ENCODE measurements around the gene WDR35. TPM values are rescaled to one million over a fixed set of nuclear protein-coding genes. Genes with fewer than 3 reads are reported as not detected.
"Not testable (repeated sequence)": the region's sequence is repeated elsewhere in the genome, so short reads cannot be mapped to it uniquely, and the experiment has no call there.

WDR35 gene
- total and polyA plus RNA-seq, 8 donors: 2.6 to 7.2 (median 3.8) TPM

DNA sequence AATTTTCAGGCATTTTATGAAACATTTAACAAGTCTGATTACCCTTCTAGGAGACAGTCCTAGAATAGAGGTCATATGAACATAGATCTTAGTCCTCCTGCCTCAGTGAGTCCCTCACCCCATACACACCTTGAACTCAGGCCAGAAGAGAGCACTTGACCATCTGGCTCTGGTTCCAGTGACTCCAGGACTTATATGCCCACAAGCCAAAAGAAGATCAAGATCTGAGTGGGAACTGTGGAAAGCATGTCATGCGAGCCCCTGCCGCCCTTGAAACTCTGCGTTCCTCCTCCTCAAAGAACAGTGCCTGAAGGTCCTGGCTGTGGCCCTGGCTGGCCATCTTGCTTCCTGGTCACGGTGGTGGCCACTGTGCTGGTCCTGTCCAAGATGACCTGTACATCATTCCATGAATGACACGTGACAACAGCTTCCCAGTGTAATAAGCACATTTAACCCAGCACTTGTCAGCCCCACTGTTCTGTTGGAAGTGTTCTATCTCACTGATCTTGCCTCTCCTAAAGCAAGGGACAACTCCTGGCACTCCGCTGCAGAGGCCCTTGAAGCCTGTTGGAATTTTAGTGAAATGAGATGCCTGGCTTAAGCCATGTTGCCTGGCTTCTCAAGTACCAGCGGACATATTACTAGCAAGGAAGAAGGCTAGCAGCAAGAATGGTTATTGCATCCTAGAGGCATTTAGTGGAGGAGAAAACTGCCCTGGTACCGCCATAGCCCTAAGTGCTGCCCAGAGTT, 105.8 kb downstream of the WDR35 start:
- TF ChIP-seq, protein P1, sequence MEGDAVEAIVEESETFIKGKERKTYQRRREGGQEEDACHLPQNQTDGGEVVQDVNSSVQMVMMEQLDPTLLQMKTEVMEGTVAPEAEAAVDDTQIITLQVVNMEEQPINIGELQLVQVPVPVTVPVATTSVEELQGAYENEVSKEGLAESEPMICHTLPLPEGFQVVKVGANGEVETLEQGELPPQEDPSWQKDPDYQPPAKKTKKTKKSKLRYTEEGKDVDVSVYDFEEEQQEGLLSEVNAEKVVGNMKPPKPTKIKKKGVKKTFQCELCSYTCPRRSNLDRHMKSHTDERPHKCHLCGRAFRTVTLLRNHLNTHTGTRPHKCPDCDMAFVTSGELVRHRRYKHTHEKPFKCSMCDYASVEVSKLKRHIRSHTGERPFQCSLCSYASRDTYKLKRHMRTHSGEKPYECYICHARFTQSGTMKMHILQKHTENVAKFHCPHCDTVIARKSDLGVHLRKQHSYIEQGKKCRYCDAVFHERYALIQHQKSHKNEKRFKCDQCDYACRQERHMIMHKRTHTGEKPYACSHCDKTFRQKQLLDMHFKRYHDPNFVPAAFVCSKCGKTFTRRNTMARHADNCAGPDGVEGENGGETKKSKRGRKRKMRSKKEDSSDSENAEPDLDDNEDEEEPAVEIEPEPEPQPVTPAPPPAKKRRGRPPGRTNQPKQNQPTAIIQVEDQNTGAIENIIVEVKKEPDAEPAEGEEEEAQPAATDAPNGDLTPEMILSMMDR (IDR thresholded peaks at IDR 0.05): no peak
- Histone ChIP-seq H3K27ac (no peak overlapping the region), H3K4me3 (no peak overlapping the region), H3K27me3 (no peaks in the 10 kb centered on the region), H3K9me3 (no peaks in the 10 kb centered on the region), H3K4me1 (no peaks in the 10 kb centered on the region), H3K36me3 (no peaks in the 10 kb centered on the region)
- 93 to 94% methylated on average over 8 of the region's 8 CpGs for WGBS, 2 donors
- intact Hi-C loops (cut with DNase I): no loop called here
- FAIRE-seq: no peak
- DNase-seq: no peak
- no peak for ATAC-seq

DNA sequence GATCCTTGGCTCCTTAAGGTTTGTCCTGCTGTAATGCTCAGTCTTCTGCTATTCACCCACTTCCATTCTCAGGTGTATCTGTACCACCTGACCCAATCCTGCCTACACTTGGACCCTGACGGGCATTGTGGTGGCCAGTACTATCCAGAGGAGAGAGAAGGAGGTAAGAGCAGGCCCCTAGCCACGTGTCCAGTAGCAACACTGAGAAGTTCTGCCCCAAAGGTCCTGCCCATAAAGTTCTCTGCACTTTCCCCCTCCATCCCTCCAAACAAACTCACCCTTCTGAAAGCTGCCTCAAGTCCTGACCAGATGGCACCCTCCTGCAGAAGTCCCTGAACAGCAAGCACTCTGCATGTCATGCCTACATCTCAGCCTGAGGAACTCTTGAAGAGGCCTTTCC, 106.4 kb downstream of the WDR35 start:
- ATAC-seq (no peak), DNase-seq (no peak), FAIRE-seq (no peak)
- WGBS, 2 donors: 31 to 43% methylated on average over 2 of the region's 2 CpGs
- intact Hi-C loops (cut with DNase I): no loop called here
- H3K27me3 ChIP-seq: no peaks in the 10 kb centered on the region
- H3K27ac ChIP-seq: no peak overlapping the region
- H3K4me1 ChIP-seq: no peaks in the 10 kb centered on the region
- TF ChIP-seq, protein P1 (IDR thresholded peaks at IDR 0.05): no peak
- no peaks in the 10 kb centered on the region for H3K36me3 ChIP-seq
- no peak overlapping the region for H3K4me3 ChIP-seq
- no peaks in the 10 kb centered on the region for H3K9me3 ChIP-seq

DNA sequence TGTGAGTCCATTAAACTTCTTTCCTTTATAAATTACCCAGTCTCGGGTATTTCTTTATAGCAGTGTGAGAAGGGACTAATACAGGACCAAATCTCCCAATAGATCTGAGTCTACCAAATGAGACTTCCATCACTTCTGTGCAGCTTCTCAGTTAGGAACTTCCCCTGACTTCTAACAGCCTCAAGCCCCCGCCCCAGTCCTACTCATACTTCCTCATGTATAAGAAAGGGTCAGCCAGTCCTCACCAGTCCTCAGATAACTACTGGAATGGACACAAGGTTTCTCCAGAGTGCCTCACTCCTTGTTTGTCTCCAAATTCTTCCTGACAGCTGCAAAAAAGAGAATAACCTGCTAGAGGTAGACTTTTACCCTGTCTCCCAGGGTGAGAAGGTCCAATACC, 107.6 kb downstream of the WDR35 start:
- Histone ChIP-seq H3K4me3 (no peak overlapping the region), H3K27me3 (no peaks in the 10 kb centered on the region), H3K36me3 (no peaks in the 10 kb centered on the region), H3K4me1 (no peaks in the 10 kb centered on the region), H3K27ac (no peak overlapping the region), H3K9me3 (no peaks in the 10 kb centered on the region)
- no peak for DNase-seq
- no peak for FAIRE-seq
- ATAC-seq: no peak
- 73 to 81% methylated on average over 2 of the region's 2 CpGs for WGBS, 2 donors
- TF ChIP-seq, protein P1 (IDR thresholded peaks at IDR 0.05): no peak
- intact Hi-C loops (cut with DNase I): no loop called here

DNA sequence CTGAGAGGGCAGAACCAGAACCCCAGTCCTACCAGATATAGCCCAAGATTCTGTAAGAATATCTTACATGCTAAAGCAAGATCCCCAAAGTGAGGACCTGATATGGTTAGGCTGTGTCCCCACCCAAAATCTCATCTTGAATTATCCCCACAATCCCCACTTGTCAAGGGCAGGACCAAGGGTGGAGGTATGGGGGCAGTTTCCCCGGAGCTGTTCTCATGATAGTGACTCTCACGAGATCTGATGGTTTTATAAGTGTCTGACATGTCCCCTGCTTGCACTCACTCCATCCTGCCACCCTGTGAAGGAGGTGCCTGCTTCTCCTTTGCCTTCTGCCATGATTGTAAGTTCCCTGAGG, 108.0 kb downstream of the WDR35 start:
- no peak for ATAC-seq
- no peak for DNase-seq
- H3K27ac ChIP-seq: no peak overlapping the region
- H3K27me3 ChIP-seq: no peaks in the 10 kb centered on the region
- H3K4me1 ChIP-seq: no peaks in the 10 kb centered on the region
- H3K36me3 ChIP-seq: no peaks in the 10 kb centered on the region
- TF ChIP-seq, protein P1 (IDR thresholded peaks at IDR 0.05): no peak
- WGBS, 2 donors: 37 to 78% methylated on average over 2 of the region's 2 CpGs
- intact Hi-C loops (cut with DNase I): no loop called here
- H3K9me3 ChIP-seq: no peaks in the 10 kb centered on the region
- no peak for FAIRE-seq
- no peak overlapping the region for H3K4me3 ChIP-seq

- no peaks in the 10 kb centered on the region for H3K9me3 ChIP-seq
- FAIRE-seq (no peak), ATAC-seq (no peak), DNase-seq (no peak)
- H3K27me3 ChIP-seq: no peaks in the 10 kb centered on the region
- intact Hi-C loops (cut with DNase I): no loop called here
- no peaks in the 10 kb centered on the region for H3K4me1 ChIP-seq
- H3K36me3 ChIP-seq: no peaks in the 10 kb centered on the region
- TF ChIP-seq, protein P1 (IDR thresholded peaks at IDR 0.05): no peak
- H3K4me3 ChIP-seq: no peak overlapping the region
- H3K27ac ChIP-seq: no peak overlapping the region
- 71 to 82% methylated on average over 2 of the region's 2 CpGs for WGBS, 2 donors
These were observed 108.5 kb downstream of the WDR35 start for GRCh38 chr2:19881221-19881907.

DNA sequence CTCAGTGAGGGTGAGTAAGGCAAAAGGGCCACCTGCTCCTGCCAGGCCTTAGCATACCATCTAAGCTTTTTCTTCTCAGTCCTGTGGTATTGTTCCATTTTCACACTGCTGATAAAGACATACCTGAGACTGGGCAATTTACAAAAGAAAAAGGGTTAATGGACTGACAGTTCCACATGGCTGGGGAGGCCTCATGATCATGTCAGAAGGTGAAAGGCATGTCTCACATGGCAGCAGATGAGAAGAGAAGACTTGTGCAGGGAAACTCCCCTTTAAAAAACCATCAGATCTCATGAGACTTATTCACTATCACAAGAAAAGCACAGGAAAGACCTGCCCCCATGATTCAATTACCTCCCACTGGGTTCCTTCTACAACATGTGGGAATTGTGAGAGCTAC, 109.7 kb downstream of the WDR35 start:
- DNase-seq; H3K4me1 ChIP-seq; FAIRE-seq; ATAC-seq; H3K27me3 ChIP-seq; H3K4me3 ChIP-seq; H3K36me3 ChIP-seq; H3K27ac ChIP-seq; intact Hi-C loops (cut with DNase I); H3K9me3 ChIP-seq: not testable (repeated sequence)

Measured in pancreas (tissue), 10 donors.